COR-L47 (cell line): ENCODE measurements around the gene RGS14.
"Not testable (repeated sequence)": the region's sequence is repeated elsewhere in the genome, so short reads cannot be mapped to it uniquely, and the experiment has no call there.

Experiments used
- DNase-seq: peaks from one replicate; lab custom pipeline; 2025; lab: John Stamatoyannopoulos, UW

The RGS14 gene

GRCh38 chr5:177364159-177364962 lies 6.6 kb downstream of the RGS14 start:
- no peak for DNase-seq

- DNase-seq: no peak
These were observed 8.3 kb downstream of the RGS14 start for GRCh38 chr5:177365845-177366527.

- DNase-seq: no peak
These were observed 9.0 kb downstream of the RGS14 start for GRCh38 chr5:177366528-177367322.

GRCh38 chr5:177367323-177367848 lies 9.7 kb downstream of the RGS14 start:
- DNase-seq: no peak

- DNase-seq: no peak
These were observed 10.5 kb downstream of the RGS14 start for GRCh38 chr5:177367981-177368868.

GRCh38 chr5:177368869-177369644 lies 11.3 kb downstream of the RGS14 start:
- no peak for DNase-seq

GRCh38 chr5:177369645-177370440 lies 12.1 kb downstream of the RGS14 start:
- DNase-seq: no peak

GRCh38 chr5:177370488-177371119 lies 12.9 kb downstream of the RGS14 start:
- DNase-seq: peak; percentile 40

- DNase-seq: no peak
These were observed 13.7 kb downstream of the RGS14 start for GRCh38 chr5:177371120-177372033.

- no peak for DNase-seq
These were observed 14.5 kb downstream of the RGS14 start for GRCh38 chr5:177372034-177372896.

- no peak for DNase-seq
These were observed 15.2 kb downstream of the RGS14 start for GRCh38 chr5:177372910-177373309.

GRCh38 chr5:177373806-177374205 lies 16.1 kb downstream of the RGS14 start:
- DNase-seq: no peak

- DNase-seq: no peak
These were observed 16.5 kb downstream of the RGS14 start for GRCh38 chr5:177374211-177374610.

- DNase-seq: not testable (repeated sequence)
These were observed 17.8 kb downstream of the RGS14 start for GRCh38 chr5:177375516-177375915.

- DNase-seq: no peak
These were observed 18.4 kb downstream of the RGS14 start for GRCh38 chr5:177376107-177376506.

GRCh38 chr5:177377851-177378776 lies 20.4 kb downstream of the RGS14 start:
- DNase-seq: no peak
